Sigmoid colon (tissue), 4 donors: ENCODE data around the gene PCNX1.

Experiments
- CTCF ChIP-seq, 4 experiments: fragments of 450-650 bp in 3 of 4; fragments of 200-600 bp in 1 of 4; IDR thresholded peaks; one replicate each; pipeline ENCODE4 v1.5.1; 2016 to 2019; ENCODE audit warnings: antibody characterized with exemption in 4 of 4, mild to moderate bottlenecking in 3 of 4, moderate library complexity in 2 of 4
- POLR2AphosphoS5 ChIP-seq, 4 donors: sonication (generic); formaldehyde crosslinking; IDR thresholded peaks; one replicate each; pipeline ENCODE4 v1.6.1; 2017; ENCODE audit warnings: antibody characterized with exemption in 4 of 4

DNA sequence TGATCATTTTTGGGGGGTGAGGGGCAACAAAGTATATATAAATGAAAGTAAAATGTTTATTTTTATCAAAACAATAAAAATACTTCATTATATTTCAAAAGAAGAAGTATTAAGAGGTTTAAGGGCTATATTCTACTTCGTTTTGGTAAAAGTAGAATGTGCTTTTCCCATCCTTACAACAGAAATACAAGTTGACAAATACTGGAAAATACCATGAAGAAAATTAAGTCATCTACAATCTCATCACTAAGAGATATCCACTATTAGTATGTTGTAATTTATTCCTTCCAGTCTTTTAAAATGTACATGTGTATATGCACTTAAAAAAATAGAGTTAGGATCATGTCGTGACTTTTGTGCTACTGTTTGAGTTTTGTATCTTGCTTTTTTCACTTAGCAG lies 92.8 kb downstream of the PCNX1 start:
- TF ChIP-seq POLR2AphosphoS5 (IDR thresholded peaks at IDR 0.05) (no peak), CTCF (IDR thresholded peaks at IDR 0.05) (no peak)
